OCI-LY7 (cell line): ENCODE measurements around the gene ZSCAN10.

ENCODE experiments used
- EZH2phosphoT487 ChIP-seq: fragments of 200-600 bp; sonication (generic); IDR thresholded peaks from 2 replicates; pipeline ENCODE4 v1.6.1; 2018; ENCODE audit warnings: low read depth, borderline replicate concordance, mild to moderate bottlenecking, mixed run types, antibody characterized with exemption, low read length, moderate library complexity, mixed read lengths
- TF ChIP-seq, protein P1 (sequence below): fragments of 200-600 bp; sonication (generic); conservative IDR thresholded peaks from 2 replicates; pipeline ENCODE4 v1.5.1; 2014; ENCODE audit warnings: mild to moderate bottlenecking, antibody characterized with exemption, low read length, moderate library complexity, mixed read lengths

DNA sequence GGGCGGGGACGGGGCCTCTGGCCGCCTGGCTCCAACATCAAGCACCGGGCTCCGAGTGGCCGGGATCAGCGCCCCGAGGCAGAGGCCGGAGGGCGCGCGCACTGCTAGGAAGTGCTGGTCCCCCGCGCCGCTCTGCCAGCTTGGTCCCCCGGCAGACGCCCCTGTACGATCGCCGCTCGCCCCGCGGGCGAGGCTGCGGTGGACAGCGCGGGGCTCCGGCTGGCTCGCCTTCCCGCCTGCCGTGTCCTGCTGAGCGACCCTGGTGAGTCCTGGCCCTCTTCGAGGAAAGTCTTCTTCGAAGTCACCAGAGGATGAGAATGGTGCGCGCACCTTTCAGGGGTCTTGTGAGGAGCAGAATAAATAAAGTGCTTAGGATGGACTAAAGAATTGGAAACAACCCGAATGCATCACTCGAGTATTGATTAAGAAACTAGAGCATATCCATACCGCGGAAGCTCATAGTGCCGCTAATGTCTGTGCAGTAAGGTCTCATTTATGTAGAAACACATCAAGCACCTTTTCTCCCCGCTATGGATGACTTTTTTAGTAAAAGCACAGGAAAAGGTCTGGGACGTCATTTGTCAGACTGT is 36.1 kb upstream of the ZSCAN10 start:
- TF ChIP-seq, protein P1, sequence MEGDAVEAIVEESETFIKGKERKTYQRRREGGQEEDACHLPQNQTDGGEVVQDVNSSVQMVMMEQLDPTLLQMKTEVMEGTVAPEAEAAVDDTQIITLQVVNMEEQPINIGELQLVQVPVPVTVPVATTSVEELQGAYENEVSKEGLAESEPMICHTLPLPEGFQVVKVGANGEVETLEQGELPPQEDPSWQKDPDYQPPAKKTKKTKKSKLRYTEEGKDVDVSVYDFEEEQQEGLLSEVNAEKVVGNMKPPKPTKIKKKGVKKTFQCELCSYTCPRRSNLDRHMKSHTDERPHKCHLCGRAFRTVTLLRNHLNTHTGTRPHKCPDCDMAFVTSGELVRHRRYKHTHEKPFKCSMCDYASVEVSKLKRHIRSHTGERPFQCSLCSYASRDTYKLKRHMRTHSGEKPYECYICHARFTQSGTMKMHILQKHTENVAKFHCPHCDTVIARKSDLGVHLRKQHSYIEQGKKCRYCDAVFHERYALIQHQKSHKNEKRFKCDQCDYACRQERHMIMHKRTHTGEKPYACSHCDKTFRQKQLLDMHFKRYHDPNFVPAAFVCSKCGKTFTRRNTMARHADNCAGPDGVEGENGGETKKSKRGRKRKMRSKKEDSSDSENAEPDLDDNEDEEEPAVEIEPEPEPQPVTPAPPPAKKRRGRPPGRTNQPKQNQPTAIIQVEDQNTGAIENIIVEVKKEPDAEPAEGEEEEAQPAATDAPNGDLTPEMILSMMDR = no peak
- TF ChIP-seq EZH2phosphoT487 = no peak
